Inflammatory macrophage treated with lipopolysaccharide for 1 hour (primary cell): Measurements from ENCODE around the gene NDUFV3.
"Not testable (repeated sequence)": the region's sequence is repeated elsewhere in the genome, so short reads cannot be mapped to it uniquely, and the experiment has no call there.

Experiments
- DNase-seq, 2 donors: peaks; one replicate each; pipeline ENCODE4 v3.0.0-alpha.2; 2020 to 2022

NDUFV3 gene

GRCh38 chr21:42903817-42904216, 10.7 kb downstream of the NDUFV3 start:
- DNase-seq, result no peak

DNA sequence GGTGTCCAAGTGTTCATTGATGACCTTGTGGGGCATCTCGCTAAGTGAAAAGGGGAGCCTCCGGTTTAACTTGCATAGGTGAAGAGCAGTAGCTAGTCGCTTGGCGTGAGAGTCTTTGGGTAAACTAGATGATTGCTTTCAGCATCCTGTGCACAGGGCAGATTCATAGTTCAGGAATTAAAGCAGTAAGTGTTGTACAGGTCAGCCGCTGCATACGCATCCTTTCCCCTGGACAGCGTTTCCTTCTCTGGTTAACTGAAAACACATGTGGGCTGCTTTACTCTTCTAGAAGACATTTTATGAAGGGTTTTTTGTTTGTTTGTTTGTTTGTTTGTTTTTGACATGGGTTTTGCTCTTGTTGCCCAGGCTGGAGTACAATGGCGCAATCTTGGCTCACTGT, 12.1 kb downstream of the NDUFV3 start:
- no peak for DNase-seq

DNA sequence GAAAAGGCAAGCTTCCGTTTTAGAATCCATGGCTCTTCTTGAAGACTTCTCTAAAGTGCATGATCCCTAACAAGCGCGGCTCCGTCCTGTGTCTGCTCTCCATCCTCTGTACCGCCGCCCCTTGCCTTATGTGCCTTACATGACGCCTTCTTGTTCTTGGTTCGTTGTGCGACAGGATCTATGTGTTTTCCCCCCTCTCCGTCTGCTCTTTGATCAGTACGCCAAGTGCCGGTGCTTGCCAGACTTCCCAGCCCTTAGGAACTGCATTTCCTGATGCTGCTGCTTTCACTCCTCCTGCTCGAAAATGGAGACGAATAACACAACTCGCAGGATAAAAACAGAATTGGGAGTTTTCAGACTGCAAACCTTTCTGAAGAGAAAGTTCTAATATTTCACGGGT, 13.1 kb downstream of the NDUFV3 start:
- no peak for DNase-seq

DNA sequence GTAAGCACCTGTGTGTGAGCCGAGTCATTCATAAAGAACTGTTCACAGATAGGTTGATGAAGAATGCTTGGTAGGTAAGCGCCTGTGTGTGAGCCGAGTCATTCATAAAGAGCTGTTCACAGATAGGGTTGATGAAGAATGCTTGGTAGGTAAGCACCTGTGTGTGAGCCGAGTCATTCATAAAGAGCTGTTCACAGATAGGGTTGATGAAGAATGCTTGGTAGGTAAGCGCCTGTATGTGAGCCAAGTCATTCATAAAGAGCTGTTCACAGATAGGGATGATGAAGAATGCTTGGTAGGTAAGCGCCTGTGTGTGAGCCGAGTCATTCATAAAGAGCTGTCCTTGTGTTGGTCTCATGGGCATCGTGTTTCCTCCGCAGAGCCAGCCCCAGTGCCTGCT, 15.4 kb downstream of the NDUFV3 start:
- not testable (repeated sequence) for DNase-seq

GRCh38 chr21:42911920-42912319, 18.8 kb downstream of the NDUFV3 start:
- not testable (repeated sequence) for DNase-seq

DNA sequence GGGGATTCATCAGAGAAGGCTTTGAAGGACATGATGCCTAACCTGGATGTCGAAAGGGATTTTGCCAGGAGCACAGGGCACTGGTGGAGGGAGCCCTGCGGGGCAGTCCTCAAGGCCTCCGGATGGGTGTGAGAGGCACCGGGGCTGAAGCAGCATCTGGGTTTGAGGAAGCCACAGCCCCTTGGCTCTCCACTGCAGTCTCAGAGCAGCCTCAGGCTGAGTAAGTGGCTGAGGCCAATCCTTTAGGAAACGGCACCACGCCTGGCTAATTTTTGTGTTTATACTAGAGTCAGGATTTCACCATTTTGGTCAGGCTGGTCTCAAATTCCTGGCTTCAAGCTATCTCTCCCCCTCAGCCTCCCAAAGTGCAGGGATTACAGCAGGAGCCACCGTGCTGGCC, 20.4 kb downstream of the NDUFV3 start:
- no peak for DNase-seq

DNA sequence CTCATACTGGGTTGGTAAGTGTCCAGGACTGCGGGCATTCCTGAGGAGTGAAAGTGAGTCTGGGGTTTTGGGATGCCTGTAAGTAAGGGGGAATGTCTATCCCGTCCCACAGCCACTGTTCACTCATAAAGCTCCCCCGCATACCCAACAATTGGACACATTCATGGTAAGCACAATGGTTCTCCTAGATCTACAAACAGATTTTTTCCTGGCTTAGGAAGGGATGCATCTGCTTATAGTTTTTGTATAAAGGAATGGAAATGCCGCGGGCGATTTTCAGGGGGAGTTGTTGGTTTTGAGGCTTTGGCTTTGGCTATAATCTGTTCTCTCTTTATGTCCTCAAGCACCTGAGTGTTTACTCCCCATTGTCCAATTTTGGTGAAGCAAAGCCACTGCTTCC, 25.2 kb downstream of the NDUFV3 start:
- DNase-seq, result no peak

DNA sequence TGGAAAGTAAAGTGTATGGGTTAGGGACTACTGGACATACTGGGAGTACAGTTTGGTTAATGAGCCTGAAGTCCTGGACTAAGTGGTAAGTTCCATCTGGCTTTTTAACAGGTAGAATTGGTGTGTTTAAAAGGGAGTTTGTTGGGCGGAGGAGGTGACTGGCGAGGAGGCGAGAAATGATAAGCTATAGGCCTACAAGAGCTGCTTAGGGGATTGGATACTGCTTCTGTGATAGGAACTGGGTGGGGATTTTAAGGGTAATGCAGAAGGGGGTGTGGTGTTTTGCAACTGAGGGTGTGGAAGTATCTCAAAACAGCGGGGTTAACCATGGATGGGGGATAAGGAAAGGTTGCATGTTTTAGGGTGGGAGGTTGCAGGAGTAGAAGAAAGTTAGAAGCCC, 28.8 kb downstream of the NDUFV3 start:
- DNase-seq, result no peak

DNA sequence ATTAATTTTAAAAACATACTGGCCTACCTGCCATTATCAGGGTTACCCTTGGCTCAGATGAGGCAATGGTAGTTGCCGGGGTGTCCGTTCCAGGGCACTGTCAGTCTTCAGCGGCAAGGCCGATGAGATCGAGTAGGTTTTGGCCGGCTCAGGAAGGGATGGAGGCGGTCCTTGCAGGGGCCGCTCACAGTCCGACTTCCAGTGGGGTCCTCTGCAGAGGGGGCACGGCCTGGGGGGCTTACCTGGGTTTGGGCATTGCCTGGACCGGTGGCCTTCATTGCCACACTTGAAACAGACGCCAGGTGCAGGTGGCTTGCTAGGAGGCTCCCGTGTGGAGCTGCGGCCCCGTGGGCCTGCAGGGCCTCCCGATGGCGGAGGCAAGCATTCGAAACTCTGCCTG, 29.8 kb downstream of the NDUFV3 start:
- no peak for DNase-seq

GRCh38 chr21:42923553-42924432, 30.7 kb downstream of the NDUFV3 start:
- peak; percentile 75 to 90 for DNase-seq

- no peak for DNase-seq
Observed at GRCh38 chr21:42924433-42924751, 31.3 kb downstream of the NDUFV3 start.

GRCh38 chr21:42925114-42925926, 32.2 kb downstream of the NDUFV3 start, which contains the start of gene ERVH48-1:
Gene ERVH48-1 (minus strand): TSS chr21:42925630. CDS start chr21:42919006, 6,624 bp downstream.
- DNase-seq, result no peak

DNA sequence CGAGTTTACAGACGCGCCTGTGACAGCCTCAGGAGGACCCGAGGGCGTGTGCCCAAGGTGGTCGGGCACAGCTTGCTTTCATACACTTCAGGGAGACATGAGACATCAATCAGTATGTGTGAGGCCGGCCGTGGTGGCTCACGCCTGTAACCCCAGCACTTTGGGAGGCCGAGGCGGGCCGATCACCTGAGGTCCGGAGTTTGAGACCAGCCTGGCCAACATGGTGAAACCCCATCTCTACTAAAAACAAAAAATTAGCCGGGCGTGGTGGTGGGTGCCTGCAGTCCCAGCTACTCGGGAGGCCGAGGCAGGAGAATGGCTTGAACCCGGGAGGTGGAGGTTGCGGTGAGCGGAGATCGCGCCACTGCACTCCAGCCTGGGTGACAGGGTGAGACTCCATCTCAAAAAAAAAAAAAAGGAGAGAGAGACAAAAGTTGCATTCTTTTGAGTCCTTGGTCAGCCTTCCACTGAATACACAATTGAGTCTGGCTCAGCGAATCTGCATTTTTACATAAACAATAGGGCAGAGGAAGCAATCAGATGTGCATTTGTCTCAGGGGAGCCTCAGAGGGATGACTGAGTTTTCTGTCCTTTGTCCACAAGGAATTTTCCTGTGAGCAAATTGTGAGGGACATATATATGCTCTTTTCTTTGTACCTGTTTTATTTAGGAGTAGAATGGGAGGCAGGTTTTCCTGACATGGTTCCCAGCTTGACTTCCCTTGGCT, 34.5 kb downstream of the NDUFV3 start:
- not testable (repeated sequence) for DNase-seq

DNA sequence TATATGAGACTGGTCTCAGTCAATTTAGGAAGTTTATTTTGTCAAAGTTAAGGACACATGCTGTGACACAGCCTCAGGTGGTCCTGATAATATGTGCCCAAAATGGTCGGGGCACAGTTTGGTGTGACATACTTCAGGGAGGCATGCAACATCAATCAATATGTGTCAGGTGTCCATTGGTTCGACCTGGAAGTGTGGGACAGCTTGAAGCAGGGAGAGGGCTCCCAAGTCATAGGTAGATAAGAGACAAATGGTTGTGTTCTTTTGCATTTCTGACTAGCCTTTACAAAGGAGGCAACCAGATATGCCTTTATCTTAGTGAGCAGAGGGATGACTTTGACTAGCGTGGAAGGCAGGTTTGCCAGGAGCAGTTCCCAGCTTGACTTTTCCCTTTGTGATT, 36.9 kb downstream of the NDUFV3 start:
- no peak for DNase-seq

GRCh38 chr21:42931560-42932235, 38.6 kb downstream of the NDUFV3 start:
- DNase-seq, result no peak

DNA sequence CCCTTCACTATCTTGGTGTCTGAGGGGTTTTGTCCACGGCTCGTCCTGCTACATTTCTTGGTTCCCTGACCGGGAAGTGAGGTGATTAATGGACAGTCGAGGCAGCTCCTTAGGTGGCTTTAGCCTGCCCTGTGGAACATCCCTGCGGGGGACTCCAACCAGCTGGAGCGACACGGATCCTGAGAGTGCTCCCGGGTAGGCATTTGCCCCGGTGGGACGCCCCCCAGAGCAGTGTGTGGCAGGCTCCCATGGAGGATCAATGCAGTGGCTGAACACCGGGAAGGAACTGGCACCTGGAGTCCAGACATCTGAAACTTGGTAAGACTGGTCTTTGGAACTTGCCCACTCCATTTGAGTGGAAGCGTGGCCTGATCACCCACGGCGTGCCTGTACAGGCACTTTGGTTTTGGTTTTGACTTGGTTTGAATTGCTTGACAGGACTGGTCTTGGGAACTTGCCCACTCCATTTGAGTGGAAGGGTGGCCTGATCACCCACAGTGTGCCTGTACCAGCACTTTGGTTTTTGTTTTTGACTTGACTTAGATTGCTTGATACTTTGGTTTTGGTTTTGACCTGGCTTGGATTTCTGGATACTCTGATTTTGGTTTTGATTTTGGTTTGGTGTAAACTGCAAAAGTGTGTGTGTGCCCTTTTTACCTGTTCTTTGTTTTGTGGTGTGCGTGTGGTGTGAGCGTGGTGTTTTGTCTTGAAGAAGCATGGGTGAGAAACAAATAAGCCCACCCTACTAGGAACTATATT, 39.4 kb downstream of the NDUFV3 start:
- not testable (repeated sequence) for DNase-seq

GRCh38 chr21:42933137-42933970, 40.2 kb downstream of the NDUFV3 start:
- DNase-seq, result not testable (repeated sequence)

- DNase-seq, result not testable (repeated sequence)
Observed at GRCh38 chr21:42933973-42934372, 40.9 kb downstream of the NDUFV3 start.

DNA sequence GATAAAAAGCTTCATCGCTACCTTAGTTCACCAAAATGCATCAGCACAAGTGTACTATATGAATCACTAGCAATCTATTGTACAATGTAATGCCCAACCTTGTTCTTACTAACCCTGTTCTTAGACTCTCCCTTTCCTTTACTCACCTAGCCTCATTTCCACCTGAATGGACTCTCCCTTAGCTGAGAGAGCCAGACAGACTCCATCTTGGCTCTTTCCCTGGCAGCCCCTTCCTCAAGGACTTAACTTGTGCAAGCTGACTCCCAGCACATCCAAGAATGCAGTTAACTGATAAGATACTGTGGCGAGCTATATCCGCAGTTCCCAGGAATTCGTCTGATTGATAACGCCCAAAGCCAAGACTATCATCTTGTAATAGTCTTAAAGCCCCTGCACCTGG, 43.3 kb downstream of the NDUFV3 start:
- DNase-seq, result not testable (repeated sequence)

- DNase-seq, result not testable (repeated sequence)
Observed at GRCh38 chr21:42937034-42937940, 44.2 kb downstream of the NDUFV3 start.
